Measurements from ENCODE around the gene SMYD3.
"Not testable (repeated sequence)": the region's sequence is repeated elsewhere in the genome, so short reads cannot be mapped to it uniquely, and the experiment has no call there.

The SMYD3 gene

GRCh38 chr1:246357014-246357598 lies 150.0 kb downstream of the SMYD3 start:
- DNase-seq (ENCODE audit: low read depth in 2 of 2): not testable (repeated sequence)

GRCh38 chr1:246355411-246356230 lies 151.5 kb downstream of the SMYD3 start:
- DNase-seq (ENCODE audit: low read depth in 2 of 2): no peak

- no peak for DNase-seq (ENCODE audit: low read depth in 2 of 2)
These were observed 155.4 kb downstream of the SMYD3 start for GRCh38 chr1:246351721-246352120.

GRCh38 chr1:246350745-246351144 lies 156.3 kb downstream of the SMYD3 start:
- DNase-seq (ENCODE audit: low read depth in 2 of 2): no peak

- DNase-seq (ENCODE audit: low read depth in 2 of 2): no peak
These were observed 163.1 kb downstream of the SMYD3 start for GRCh38 chr1:246343937-246344336.

DNA sequence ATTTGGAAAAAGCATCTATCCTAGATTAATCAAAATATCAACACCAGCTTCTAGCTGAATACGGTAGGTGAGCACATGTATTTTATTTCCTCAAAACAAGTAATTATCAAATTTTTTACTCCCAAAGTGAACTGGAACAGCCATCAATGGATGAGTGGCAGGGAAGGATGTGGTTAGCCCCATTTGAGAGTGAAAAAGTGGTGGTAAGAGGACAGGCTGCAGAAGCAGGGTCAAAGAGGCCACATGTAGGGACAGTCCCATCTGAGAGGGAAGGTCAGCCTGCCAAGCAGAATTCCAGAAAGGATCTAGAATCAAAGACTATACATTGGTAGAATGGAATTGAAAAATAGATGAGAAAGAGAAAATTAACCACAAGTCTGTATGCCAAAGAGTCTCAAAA lies 163.8 kb downstream of the SMYD3 start:
- no peak for DNase-seq (ENCODE audit: low read depth in 2 of 2)

GRCh38 chr1:246338546-246338945 lies 168.5 kb downstream of the SMYD3 start:
- DNase-seq (ENCODE audit: low read depth in 2 of 2): no peak

DNA sequence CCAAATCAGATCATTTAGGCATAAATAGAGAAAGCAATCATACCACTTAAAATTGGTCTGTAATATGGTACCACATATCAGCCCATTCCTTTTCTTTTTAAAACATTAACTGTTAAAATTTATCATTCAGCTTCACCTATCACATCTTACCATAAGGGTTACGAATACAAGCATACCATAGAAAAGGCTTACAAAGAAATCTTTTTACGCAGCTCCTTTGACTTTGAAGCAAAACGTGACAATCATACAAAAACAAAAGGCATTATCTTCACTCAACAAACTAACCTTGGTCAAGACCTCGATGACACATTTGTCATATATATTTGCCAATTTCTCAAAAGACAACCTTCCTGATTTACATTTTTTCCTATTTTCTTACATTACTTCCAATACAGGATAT lies 169.0 kb downstream of the SMYD3 start:
- no peak for DNase-seq (ENCODE audit: low read depth in 2 of 2)

DNA sequence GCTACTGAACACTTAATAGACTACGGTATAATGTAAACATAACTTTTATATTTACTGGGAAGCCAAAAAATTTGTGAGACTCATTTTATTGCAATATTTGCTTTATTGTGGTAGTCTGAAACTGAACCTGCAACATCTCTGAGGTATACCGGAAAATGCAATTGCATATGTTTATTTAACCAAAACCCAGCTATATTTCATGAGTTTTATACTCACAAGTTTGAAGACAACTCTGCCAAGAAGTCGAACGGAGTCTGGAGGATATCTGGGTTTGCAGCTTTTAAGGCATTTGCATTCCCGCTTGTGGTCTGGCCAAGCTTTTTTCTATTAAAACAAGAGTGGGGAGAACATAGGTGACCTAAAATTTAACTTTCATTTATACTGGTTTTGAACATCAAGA lies 171.9 kb downstream of the SMYD3 start:
- DNase-seq (ENCODE audit: low read depth in 2 of 2): no peak

DNA sequence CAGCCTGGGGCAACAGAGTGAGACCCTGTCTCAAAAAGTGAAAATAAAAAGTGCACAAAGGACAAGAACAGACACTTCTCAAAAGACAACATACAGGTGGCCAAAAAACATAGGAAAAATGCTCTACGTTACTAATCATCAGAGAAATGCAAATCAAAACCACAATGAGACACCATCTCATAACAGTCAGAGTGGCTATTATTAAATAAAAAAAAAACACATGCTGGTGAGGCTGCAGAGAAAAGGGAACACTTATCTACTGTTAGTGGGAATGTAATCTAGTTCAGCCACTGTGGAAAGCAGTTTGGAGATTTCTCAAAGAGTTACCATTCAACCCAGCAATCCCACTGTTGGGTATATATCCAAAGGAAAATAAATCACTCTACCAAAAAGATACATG lies 173.2 kb downstream of the SMYD3 start:
- no peak for DNase-seq (ENCODE audit: low read depth in 2 of 2)

GRCh38 chr1:246332078-246332477 lies 175.0 kb downstream of the SMYD3 start:
- DNase-seq (ENCODE audit: low read depth in 2 of 2): no peak

DNA sequence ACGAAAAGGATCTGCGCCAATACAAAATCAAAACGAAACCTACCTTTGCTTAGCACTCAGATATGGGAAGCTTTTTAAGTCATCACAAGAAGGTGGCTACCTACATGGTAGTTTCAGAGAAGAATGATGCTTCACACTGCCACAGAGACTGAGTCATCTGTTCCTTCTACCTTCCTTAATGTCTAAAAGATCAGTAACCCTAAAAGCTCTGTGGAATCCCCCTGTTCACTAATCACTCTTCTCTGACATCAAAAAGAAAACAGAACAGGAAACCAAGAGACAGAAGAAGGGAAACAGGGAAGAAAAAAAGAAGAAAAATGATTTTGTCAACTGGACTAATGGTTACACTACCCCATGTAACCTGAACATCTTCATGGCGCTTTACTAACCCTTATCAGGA lies 177.2 kb downstream of the SMYD3 start:
- DNase-seq (ENCODE audit: low read depth in 2 of 2): peak; percentile 5 to 28

GRCh38 chr1:246329292-246329691 lies 177.8 kb downstream of the SMYD3 start:
- not testable (repeated sequence) for DNase-seq (ENCODE audit: low read depth in 2 of 2)

DNA sequence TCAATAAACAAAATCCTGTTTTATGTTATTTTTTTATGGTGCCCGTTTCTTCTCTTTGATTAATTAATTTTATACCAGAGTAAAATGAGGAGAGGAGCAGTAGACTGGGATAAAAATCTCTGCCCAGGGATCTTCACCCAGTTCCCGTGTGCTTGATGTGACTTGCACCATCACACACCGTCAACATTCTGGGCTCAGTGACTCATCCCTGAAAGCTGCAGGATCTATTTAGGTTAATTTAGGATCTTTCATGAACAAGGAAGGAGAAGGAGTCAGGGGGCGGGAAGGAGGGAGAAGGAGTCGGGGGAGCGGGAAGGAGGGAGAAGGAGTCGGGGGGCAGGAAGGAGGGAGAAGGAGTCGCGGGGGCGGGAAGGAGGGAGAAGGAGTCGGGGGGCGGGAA lies 182.4 kb downstream of the SMYD3 start:
- DNase-seq (ENCODE audit: low read depth in 2 of 2): no peak

- not testable (repeated sequence) for DNase-seq (ENCODE audit: low read depth in 2 of 2)
These were observed 183.0 kb downstream of the SMYD3 start for GRCh38 chr1:246324033-246324432.

- no peak for DNase-seq (ENCODE audit: low read depth in 2 of 2)
These were observed 186.8 kb downstream of the SMYD3 start for GRCh38 chr1:246320286-246320685.

GRCh38 chr1:246319083-246319714 lies 187.9 kb downstream of the SMYD3 start:
- no peak for DNase-seq (ENCODE audit: low read depth in 2 of 2)

DNA sequence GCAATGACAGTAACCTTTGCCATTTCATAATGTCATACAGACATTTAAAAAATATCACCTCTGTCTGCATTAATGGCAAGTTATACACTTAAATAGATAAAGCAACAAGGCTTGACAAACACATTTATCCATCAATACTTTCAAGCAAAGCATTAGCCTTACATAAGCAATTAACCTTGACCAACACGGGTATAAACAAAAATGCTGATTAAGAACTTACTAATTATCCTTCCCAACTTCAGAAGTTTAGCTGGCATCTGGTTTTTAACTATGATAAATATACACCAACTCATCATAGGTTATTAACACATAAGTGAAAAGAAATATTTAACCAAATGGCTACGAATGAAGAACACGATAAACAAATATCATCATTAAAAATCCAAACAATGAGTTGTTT lies 188.5 kb downstream of the SMYD3 start:
- no peak for DNase-seq (ENCODE audit: low read depth in 2 of 2)

GRCh38 chr1:246318036-246318359 lies 189.1 kb downstream of the SMYD3 start:
- DNase-seq (ENCODE audit: low read depth in 2 of 2): no peak

- DNase-seq (ENCODE audit: low read depth in 2 of 2): no peak
These were observed 189.6 kb downstream of the SMYD3 start for GRCh38 chr1:246317332-246318035.

DNA sequence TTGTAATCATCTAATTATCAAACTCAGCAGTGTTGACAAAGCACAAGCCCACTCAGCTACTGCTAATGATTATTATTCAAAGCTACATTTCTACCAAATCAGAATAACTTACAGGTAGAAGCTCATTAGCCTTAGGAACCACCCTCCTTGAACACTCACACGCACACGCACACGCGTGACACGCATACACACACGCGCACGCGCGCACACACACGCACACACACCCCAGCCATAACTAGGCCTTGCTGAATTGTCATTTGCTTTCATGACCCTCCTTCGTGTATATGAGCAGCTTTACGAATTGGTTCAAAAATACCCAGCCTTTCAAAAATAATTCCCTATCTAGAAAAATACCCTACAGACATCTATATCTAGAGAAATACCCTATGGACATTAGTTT lies 195.6 kb downstream of the SMYD3 start:
- DNase-seq (ENCODE audit: low read depth in 2 of 2): no peak

DNA sequence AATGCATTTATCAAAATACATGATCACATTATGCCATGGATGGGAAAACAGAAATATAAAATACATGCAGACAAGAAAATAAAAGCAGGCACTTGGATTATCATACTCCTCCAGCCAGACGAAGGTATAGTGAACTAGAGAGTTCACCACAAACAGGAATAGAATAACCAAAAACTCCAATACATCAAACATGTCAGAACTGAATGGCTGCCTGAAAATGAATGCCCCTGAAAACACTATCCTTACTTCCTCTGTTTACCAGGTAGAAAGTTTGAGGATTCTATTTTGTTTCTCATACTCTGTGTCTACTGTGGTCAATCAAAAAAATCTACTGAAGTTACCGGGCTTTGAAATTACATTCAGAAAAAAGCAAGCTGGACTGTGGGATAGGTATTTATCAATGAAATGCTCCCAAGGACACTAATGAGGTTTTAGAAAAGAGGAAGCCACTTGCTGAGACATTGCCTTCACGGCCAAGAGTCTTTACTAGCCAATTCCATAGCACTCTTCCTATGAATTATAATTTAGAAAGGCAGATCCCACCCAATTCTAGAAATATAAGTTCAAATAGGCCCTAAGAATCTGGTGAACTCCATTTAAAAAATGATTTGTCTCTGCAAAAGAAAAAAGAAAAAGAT lies 197.7 kb downstream of the SMYD3 start:
- DNase-seq (ENCODE audit: low read depth in 2 of 2): no peak
